WI38 (cell line): Measurements from ENCODE around the gene SUSD1.

ENCODE experiments used
- H3K4me3 ChIP-seq: 2 replicates; pipeline ENCODE4 v1.5.1; 2011; ENCODE audit warnings: low read depth, mild to moderate bottlenecking, control low read depth, low read length
- TF ChIP-seq, protein P1 (sequence below): IDR thresholded peaks from 2 replicates; pipeline ENCODE4 v1.5.1; 2012; ENCODE audit warnings: low read depth, mild to moderate bottlenecking, control low read depth, low read length

Gene SUSD1

DNA sequence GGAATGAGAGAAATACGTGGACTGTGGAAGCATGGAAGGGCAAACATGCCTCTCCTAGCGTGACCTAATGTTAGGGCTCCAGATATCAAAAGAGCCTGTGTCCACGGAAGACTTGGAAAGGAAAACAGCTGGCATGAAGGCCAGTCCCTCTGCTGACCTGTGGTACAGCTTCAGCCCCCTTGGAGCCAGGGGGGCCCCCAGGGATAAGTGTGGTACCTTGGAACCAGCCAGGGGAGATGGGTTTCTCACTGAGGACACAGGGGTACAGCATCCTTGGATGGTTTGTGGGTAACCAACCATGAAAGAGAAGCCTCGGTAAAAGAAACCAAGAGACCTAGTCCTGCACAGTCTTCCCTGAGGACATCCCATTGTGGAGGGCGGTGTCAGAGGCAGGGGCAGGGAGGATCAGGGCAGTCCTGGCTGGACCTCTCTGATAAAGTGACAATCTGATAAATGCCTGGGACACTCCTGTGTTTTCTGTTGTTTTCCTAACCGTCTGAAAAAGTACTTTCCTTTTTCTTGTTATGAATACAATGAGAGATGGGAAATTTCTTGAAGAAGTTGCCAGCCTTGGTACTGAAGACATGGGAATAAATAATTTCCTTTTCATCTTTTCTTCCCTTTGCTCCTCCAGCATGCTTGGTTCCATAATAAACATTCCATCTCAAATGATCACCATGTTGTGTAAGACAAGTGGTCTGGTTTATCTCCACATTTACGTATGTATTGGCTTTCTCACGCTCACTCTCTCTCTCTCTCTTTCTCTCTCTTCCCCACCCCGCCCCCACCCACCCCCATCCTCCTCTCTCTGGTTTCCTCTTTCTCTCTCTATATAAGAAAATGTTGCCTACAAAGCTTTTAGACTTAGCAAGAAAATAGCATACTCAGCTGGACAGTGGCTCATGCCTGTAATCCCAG lies 102.1 kb downstream of the SUSD1 start:
- TF ChIP-seq, protein P1, sequence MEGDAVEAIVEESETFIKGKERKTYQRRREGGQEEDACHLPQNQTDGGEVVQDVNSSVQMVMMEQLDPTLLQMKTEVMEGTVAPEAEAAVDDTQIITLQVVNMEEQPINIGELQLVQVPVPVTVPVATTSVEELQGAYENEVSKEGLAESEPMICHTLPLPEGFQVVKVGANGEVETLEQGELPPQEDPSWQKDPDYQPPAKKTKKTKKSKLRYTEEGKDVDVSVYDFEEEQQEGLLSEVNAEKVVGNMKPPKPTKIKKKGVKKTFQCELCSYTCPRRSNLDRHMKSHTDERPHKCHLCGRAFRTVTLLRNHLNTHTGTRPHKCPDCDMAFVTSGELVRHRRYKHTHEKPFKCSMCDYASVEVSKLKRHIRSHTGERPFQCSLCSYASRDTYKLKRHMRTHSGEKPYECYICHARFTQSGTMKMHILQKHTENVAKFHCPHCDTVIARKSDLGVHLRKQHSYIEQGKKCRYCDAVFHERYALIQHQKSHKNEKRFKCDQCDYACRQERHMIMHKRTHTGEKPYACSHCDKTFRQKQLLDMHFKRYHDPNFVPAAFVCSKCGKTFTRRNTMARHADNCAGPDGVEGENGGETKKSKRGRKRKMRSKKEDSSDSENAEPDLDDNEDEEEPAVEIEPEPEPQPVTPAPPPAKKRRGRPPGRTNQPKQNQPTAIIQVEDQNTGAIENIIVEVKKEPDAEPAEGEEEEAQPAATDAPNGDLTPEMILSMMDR, result no peak

DNA sequence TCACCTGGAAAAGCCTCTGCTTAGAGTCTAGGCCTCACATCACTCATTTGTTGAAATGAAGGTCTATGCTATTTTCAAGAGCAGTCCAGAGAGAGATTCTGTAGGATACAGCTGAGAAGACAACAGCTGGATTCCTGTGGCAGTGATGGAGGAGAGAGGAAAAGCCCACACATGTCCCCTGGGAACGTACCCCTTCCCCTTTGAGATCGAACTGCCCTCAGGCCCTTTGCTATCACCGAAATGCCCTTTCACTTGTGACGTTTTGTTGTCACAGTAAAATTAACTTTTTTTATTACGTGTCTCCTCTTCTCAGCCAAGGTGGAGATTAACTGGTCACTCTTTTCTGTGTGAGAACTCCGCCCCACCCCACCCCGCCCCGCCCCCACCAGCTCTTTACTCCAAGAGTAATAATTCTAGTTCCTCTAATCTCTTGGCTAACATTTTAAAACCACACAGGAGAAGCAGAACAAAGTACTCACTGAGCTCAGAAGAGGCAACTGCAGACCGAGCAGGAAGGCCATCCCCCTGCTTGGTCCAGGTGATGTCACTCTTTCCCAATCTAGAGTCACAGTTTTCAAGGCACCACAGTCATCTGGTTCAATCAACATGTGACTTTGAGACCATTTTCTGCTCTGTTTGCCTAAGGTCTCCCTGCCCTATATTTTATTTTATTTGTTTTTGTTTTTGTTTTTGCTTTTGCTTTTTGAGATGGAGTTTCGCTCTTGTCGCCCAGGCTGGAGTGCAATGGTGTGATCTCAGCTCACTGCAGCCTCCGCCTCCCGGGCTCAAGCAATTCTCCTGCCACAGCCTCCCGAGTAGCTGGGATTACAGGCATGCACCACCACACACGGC lies 105.6 kb downstream of the SUSD1 start:
- TF ChIP-seq, protein P1, result no peak
- H3K4me3 ChIP-seq, result no peak overlapping the region

More for the DNA sequence above, 102.1 kb downstream of the SUSD1 start:
- no peak overlapping the region for H3K4me3 ChIP-seq

- TF ChIP-seq, protein P1, result no peak
- H3K4me3 ChIP-seq, result no peak overlapping the region
Measured at GRCh38 chr9:112065806-112066606, 109.1 kb downstream of the SUSD1 start.

GRCh38 chr9:112064871-112065270 lies 110.2 kb downstream of the SUSD1 start:
- TF ChIP-seq, protein P1, result no peak
- H3K4me3 ChIP-seq, result no peak overlapping the region

DNA sequence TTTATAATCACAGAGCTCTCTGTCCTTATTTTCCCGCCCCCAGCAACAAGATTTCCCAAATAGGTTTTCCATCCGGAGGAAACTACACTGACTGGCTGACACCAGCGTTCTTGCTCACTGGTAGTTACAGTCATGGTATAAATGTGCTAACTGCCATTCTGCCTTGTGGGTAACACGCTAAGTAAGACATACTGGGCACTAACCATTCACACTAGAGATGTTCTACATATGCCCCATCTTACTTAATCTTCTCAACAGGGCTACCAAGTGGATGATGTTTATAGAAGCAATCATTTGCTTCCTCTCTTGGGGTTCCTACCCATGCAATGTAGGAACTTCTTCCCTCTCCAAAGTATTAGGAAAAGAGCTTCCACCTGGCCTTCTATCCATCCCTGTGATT lies 111.5 kb downstream of the SUSD1 start:
- TF ChIP-seq, protein P1, result no peak
- H3K4me3 ChIP-seq, result no peak overlapping the region

DNA sequence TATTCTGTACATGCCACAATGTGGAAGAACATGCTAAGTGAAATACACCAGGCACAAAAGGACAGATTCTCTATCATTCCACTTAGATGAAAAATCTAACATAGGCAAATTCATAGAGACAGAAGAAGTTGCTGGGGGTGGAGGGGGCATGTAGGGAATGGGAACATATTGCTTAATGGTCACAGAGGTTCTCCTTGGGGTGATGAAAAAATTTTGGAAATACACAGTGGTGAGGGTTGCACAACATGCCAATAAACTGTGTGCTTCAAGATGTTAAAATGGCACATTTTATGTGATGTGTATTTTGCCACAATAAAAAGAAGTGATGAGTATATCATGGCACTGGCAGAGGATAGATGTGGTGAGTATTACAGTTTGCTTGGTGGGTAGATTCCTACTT lies 111.9 kb downstream of the SUSD1 start:
- TF ChIP-seq, protein P1, result no peak
- H3K4me3 ChIP-seq, result no peak overlapping the region
